H54 (cell line): Measurements from ENCODE around the gene CHML.

Source experiments
- DNase-seq: peaks from one replicate; pipeline ENCODE4 v3.0.0; 2011; ENCODE audit warnings: low spot score, mixed read lengths; ENCODE audit not compliant: insufficient read length
- FAIRE-seq: peaks from 3 replicates; lab custom pipeline; 2011; peaks lifted over from hg19 to GRCh38; lab: Jason Lieb, UNC
- POLR2A ChIP-seq: IDR thresholded peaks from 2 replicates; pipeline ENCODE4 v1.6.1; 2011; ENCODE audit warnings: low read depth, mild to moderate bottlenecking, low read length

The CHML gene

DNA sequence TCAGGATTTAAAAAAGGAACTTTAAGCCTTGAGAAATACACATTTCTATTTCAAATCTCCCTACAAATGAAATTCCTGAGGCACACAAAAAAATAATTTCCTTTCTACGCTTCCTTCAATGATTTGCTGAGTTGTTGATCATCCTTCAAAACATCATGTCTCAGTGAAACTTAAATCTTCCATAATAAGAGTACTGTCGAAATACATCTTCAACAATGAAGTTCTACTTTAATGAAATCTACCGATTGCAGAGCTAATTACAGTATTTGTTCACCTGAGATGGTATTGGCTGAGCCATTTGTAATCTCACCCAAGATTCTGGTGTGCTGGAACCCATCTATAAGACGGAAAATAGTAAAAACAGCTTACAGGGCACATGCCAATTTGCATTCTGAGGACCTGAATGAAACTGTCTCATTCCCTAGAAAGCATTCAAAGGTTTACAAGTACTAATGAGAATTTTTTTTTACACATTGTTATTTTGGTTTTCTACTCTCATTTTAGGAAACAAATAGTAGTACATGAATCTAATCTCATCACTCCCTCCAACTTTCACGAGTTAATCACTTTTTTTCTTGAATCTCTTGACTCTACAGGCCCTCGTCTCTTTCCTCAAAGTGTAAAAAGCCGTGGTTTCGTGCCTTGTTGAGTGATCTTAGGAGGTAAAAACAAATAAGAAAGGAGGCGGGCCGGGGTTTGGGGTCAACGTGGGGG, 1.1 kb downstream of the CHML start:
- FAIRE-seq: no peak
- TF ChIP-seq POLR2A: no peak
- DNase-seq: no peak

GRCh38 chr1:241638099-241638682, 2.0 kb downstream of the CHML start:
- no peak for DNase-seq
- no peak for TF ChIP-seq POLR2A
- no peak for FAIRE-seq

DNA sequence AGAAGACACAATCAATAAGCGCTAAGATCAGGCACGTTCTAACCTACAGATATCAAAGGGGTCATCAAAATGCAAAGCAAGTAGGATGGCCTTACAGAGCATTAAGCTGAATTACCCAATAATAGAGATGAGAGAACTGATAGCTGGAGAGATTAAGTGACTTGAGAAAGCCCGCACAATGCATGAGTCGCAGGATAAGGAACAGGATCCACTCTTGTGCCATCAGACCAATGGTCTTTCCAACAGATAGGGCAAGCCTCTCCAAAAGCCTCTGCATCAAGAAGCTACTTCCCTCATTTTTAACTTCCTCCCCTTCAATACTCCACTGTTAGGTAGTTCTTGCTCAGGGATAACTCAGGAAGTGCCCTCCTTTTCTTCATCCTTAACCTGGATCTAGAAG, 2.6 kb downstream of the CHML start:
- FAIRE-seq (no peak), DNase-seq (no peak)
- TF ChIP-seq POLR2A: no peak

GRCh38 chr1:241637046-241637590, 3.1 kb downstream of the CHML start:
- DNase-seq: no peak

DNA sequence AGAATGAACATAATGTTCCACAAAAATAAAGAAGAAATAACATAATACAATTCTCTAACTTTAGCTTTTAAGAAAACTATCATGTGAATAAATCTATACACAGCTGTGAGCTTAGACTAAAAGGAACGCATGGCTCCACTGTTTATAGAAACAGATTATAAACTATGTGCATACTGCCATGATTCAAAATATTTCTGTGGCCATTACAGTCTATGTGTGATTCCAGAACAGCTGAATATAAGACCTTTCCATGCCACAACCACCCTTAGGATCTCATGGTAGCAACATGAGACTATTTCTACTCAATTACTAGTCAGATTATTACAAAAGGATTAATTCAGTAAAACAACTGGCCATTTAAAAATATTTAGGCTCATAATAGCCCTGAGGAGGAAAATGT, 3.9 kb downstream of the CHML start:
- FAIRE-seq (no peak), DNase-seq (no peak)
- TF ChIP-seq POLR2A: no peak

More at GRCh38 chr1:241637046-241637590, 3.1 kb downstream of the CHML start:
- no peak for FAIRE-seq
- no peak for TF ChIP-seq POLR2A

DNA sequence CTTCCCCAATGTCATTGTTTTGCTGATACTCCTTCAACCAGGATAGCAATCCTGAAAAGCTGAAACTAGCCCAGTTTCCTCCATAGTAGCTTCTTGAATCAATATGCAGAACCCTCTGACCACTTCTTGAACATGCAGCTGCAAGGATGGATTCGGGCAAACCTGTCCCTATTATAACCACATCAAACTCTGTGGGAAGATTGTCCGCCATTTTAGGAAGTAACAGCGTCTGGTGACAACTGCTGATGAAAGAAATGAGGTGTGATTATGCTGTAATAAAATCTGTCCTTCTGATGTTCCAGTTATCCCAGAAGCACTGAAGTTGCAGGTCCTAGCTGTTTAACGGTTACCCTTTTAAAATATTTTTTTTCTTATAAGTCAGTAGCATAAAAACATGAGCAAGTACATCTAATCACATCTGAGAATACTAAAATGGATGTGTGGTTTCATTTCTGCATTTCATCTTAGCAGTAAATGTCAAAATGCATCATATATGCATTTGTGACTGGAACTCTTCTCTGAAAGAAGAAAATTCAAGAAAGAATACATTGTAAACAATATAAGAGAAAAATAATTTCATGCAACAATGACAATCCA, 4.5 kb downstream of the CHML start:
- no peak for TF ChIP-seq POLR2A
- FAIRE-seq (no peak), DNase-seq (no peak)

DNA sequence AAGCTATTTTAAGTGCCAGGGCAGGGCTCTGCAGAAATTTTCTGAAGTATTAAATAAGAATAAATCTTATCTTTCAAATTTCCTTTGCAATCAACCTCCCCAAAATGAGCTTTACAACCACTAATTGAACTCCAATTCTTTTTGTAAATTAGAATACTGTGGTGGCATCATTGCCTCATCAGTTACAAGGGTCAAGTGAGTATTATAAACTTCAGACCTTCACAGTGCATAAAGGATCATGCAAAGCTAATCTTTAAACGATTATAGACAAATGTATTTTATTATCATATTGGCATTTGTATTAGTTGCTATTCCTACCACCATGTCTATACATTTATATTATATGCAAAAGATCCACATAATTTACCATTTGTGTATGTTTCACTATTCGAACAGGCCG, 7.2 kb downstream of the CHML start:
- no peak for FAIRE-seq
- no peak for TF ChIP-seq POLR2A
- DNase-seq: no peak

DNA sequence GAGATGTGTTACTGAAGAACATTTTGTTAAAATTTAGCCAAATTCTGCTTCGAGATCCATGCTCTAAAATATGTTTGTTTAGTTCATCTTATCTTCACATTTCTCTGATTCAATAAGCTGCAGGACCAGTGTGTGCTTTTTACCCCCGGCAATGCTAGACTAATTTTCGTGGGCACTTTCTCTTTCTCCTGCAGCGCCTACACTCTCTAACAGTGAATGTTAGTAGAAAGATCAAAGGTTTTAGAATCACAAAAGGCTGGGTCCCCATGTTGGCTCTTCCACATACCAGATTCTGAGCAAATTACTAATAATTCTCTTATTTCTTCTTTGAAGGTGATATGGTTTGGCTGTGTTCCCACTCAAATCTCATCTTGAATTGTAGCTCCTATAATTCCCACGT, 8.5 kb downstream of the CHML start:
- FAIRE-seq: no peak
- no peak for DNase-seq
- no peak for TF ChIP-seq POLR2A

DNA sequence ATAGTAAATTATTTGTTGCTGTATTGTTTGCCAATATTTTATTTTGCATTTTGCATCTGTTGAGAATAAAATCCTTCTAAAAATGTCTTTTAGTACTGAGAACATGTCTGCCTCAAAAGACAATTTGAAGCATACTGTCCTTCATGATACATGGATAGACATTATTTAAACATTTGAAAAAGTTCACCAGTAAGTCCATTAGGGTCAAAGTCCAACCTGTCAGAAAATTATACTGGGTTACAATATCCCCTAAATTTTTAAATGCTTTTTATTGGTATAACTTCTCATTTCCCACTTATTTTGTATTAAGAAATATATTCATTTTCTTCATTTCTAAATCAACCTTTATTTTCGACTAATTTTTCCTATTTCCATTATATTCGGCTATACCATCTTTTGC, 9.3 kb downstream of the CHML start:
- DNase-seq (no peak), FAIRE-seq (no peak)
- TF ChIP-seq POLR2A: no peak

GRCh38 chr1:241630476-241630875, 9.7 kb downstream of the CHML start:
- no peak for TF ChIP-seq POLR2A
- FAIRE-seq (no peak), DNase-seq (no peak)

- DNase-seq (no peak), FAIRE-seq (no peak)
- TF ChIP-seq POLR2A: no peak
These were observed 10.2 kb downstream of the CHML start for GRCh38 chr1:241630005-241630404.

DNA sequence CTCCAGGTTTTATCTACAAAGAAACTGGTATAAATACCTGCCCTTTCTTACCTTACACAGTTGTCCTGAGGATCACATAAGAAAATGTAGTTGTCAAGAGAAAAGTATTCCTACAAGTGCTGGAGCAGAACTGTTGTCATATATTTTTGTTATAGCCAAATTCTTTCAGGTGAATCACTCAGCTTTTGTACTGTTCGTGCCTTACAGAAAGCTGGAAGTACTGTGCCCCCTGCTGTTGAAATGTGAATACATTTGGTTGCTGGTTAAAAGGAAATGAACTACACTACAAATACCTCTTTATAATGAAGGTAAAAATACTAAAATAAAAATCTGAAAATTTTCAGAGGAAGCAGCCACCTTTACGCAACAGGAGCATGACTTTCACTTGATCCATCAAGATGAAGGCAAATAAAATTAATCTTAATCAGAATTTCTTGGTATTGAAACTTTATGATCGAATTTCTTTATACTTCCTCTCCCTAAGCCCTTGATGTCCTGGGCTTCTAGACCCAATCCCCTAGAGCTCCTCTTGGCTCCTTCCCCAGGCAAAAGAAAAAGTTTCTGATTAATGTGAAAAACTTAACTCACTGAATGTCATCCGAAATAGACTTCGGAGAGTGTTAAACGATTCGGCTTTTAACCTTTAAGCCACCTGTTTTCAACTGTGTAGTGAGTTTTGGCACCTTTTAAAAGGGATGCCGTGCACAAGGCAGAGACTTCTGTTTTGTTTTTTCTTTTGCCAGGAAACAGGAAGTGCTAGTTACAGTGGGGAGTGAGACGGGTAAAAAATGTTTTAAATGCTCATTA, 12.5 kb downstream of the CHML start:
- FAIRE-seq (no peak), DNase-seq (no peak)
- TF ChIP-seq POLR2A: no peak

GRCh38 chr1:241624935-241625334, 15.2 kb downstream of the CHML start:
- no peak for DNase-seq
- FAIRE-seq: no peak
- no peak for TF ChIP-seq POLR2A

- no peak for TF ChIP-seq POLR2A
- DNase-seq: no peak
- FAIRE-seq: no peak
These were observed 17.5 kb downstream of the CHML start for GRCh38 chr1:241622669-241623068.
